Brain microvascular endothelial cell (primary cell): ENCODE measurements around the gene TNIK.
"Not testable (repeated sequence)": the region's sequence is repeated elsewhere in the genome, so short reads cannot be mapped to it uniquely, and the experiment has no call there.

Source experiments
- DNase-seq: peaks from one replicate; pipeline ENCODE4 v3.0.0-alpha.2; 2020
- H3K27ac ChIP-seq: fragments of 250-450 bp; sonication (Bioruptor Pico); 2 replicates; pipeline ENCODE4 v1.5.1; 2020; ENCODE audit warnings: mild to moderate bottlenecking, moderate library complexity
- H3K27me3 ChIP-seq: fragments of 250-450 bp; sonication (Bioruptor Pico); replicated peaks from 2 replicates; pipeline ENCODE4 v1.5.1; 2020; ENCODE audit warnings: mild to moderate bottlenecking
- H3K36me3 ChIP-seq: fragments of 250-450 bp; sonication (Bioruptor Pico); replicated peaks from 2 replicates; pipeline ENCODE4 v1.5.1; 2020; ENCODE audit warnings: mild to moderate bottlenecking
- H3K4me3 ChIP-seq: 2 replicates; pipeline ENCODE4 v1.5.1; 2011; ENCODE audit warnings: low read depth, mild to moderate bottlenecking, control low read depth, low read length, moderate library complexity
- in situ Hi-C: cut with HindIII; loops from 2 replicates; pipeline ENCODE4 v1.10.0; 2017; ENCODE audit warnings: low sequenced_read_pairs, low pct_ligation_motif_present
- TF ChIP-seq, protein P1 (sequence below): IDR thresholded peaks from 2 replicates; pipeline ENCODE4 v1.5.1; 2011; ENCODE audit warnings: low read depth, mild to moderate bottlenecking, moderate library complexity, low read length, control low read depth, inconsistent platforms; ENCODE audit errors: missing control alignments

The TNIK gene

GRCh38 chr3:171311784-171312183 is 148.4 kb downstream of the TNIK start:
- TF ChIP-seq, protein P1, sequence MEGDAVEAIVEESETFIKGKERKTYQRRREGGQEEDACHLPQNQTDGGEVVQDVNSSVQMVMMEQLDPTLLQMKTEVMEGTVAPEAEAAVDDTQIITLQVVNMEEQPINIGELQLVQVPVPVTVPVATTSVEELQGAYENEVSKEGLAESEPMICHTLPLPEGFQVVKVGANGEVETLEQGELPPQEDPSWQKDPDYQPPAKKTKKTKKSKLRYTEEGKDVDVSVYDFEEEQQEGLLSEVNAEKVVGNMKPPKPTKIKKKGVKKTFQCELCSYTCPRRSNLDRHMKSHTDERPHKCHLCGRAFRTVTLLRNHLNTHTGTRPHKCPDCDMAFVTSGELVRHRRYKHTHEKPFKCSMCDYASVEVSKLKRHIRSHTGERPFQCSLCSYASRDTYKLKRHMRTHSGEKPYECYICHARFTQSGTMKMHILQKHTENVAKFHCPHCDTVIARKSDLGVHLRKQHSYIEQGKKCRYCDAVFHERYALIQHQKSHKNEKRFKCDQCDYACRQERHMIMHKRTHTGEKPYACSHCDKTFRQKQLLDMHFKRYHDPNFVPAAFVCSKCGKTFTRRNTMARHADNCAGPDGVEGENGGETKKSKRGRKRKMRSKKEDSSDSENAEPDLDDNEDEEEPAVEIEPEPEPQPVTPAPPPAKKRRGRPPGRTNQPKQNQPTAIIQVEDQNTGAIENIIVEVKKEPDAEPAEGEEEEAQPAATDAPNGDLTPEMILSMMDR: no peak
- in situ Hi-C loops: no loop called here
- no peaks in the 10 kb centered on the region for H3K36me3 ChIP-seq
- no peak overlapping the region for H3K4me3 ChIP-seq
- no peak for DNase-seq
- H3K27me3 ChIP-seq: no peaks in the 10 kb centered on the region
- no peak overlapping the region for H3K27ac ChIP-seq

GRCh38 chr3:171309906-171310359 is 150.3 kb downstream of the TNIK start:
- TF ChIP-seq, protein P1: no peak
- in situ Hi-C loops: no loop called here
- peak; percentile 87 for DNase-seq
- H3K27ac ChIP-seq: peak overlapping the region; percentile 36
- no peak overlapping the region for H3K4me3 ChIP-seq
- H3K36me3 ChIP-seq: no peaks in the 10 kb centered on the region
- no peaks in the 10 kb centered on the region for H3K27me3 ChIP-seq

- Histone ChIP-seq H3K4me3 (no peak overlapping the region), H3K36me3 (no peaks in the 10 kb centered on the region), H3K27me3 (no peaks in the 10 kb centered on the region), H3K27ac (no peak overlapping the region)
- TF ChIP-seq, protein P1: no peak
- no peak for DNase-seq
- in situ Hi-C loops: no loop called here
These were observed 152.2 kb downstream of the TNIK start for GRCh38 chr3:171307988-171308387.

DNA sequence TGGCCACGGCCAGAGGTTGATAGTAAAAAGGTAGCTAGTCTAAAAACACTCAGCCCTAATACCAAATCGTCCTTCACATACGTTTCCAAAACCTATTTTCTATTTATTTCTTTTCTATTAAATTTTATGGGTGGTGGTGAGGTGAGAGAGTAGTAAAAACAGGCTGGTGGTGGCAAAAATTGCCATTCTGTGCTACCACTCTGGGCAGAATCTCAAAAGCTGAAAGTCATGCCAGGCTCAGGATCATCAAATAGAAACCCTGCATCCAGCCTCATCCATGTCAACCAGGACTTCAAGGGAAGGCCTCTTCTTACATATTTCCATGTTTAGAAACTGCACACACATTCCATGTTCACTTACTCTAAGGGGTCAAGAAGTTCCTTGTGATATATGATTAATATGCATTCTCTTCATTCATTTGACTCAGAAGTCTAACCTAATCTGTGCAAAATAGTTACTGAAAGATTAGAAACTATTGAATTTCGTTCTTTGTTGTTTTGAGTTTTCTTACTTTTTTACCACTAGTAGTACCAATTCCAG is 153.1 kb downstream of the TNIK start:
- H3K27ac ChIP-seq: peak overlapping the region; percentile 89

GRCh38 chr3:171306631-171307030 is 153.6 kb downstream of the TNIK start:
- no peaks in the 10 kb centered on the region for H3K36me3 ChIP-seq
- no peak overlapping the region for H3K4me3 ChIP-seq
- in situ Hi-C loops: no loop called here
- DNase-seq: peak; percentile 99
- TF ChIP-seq, protein P1: no peak
- H3K27me3 ChIP-seq: no peaks in the 10 kb centered on the region
- peak overlapping the region; percentile 89 for H3K27ac ChIP-seq

More for the DNA sequence above, 153.1 kb downstream of the TNIK start:
- no peak for DNase-seq
- Histone ChIP-seq H3K27me3 (no peaks in the 10 kb centered on the region), H3K4me3 (no peak overlapping the region), H3K36me3 (no peaks in the 10 kb centered on the region)
- TF ChIP-seq, protein P1: no peak
- in situ Hi-C loops: no loop called here

DNA sequence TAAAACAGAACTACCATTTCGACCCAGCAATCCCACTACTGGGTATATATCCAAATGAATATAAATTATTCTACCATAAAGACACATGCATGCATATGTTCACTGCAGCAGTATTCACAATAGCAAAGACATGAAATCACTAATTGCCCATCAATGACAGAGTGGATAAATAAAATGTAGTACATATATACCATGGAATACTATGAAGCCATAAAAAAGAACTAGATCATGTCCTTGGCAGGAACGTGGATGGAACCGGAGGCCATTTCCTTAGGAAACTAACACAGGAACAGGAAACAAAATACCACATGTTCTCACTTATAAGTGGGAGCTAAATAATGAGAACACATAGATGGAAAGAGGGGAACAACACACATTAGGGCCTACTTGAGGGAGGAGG is 154.4 kb downstream of the TNIK start:
- H3K27me3 ChIP-seq, H3K4me3 ChIP-seq, H3K36me3 ChIP-seq, in situ Hi-C loops, DNase-seq: not testable (repeated sequence)
- peak overlapping the region; percentile 89 for H3K27ac ChIP-seq

DNA sequence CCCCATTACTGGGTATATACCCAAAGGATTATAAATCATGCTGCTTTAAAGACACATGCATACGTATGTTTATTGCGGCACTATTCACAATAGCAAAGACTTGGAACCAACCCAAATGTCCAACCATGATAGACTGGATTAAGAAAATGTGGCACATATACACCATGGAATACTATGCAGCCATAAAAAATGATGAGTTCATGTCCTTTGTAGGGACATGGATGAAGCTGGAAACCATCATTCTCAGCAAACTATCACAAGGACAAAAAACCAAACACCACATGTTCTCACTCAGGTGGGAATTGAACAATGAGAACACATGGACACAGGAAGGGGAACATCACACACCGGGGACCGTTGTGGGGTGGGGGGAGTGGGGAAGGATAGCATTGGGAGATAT is 155.7 kb downstream of the TNIK start:
- H3K4me3 ChIP-seq, H3K36me3 ChIP-seq, H3K27me3 ChIP-seq, in situ Hi-C loops, H3K27ac ChIP-seq, DNase-seq: not testable (repeated sequence)

- DNase-seq, H3K4me3 ChIP-seq, H3K27ac ChIP-seq, H3K27me3 ChIP-seq, H3K36me3 ChIP-seq, in situ Hi-C loops: not testable (repeated sequence)
These were observed 156.2 kb downstream of the TNIK start for GRCh38 chr3:171304017-171304416.
